H9 (cell line): ENCODE measurements around the gene NANOS2. TPM values are rescaled to one million over a fixed set of nuclear protein-coding genes. Genes with fewer than 3 reads are reported as not detected.

ENCODE experiments used
- DNase-seq: peaks from one replicate; pipeline ENCODE4 v3.0.0-alpha.2; 2017
- H2AFZ ChIP-seq: one replicate; pipeline ENCODE4 v1.6.1; 2013; ENCODE audit warnings: mild to moderate bottlenecking, low read length, control low read depth, moderate library complexity
- H2AK5ac ChIP-seq: 2 replicates; pipeline ENCODE4 v1.6.1; 2013; ENCODE audit warnings: low read length, control low read depth, mixed read lengths; ENCODE audit not compliant: insufficient read length
- H2BK120ac ChIP-seq: one replicate; pipeline ENCODE4 v1.6.1; 2013; ENCODE audit warnings: low read depth, mild to moderate bottlenecking, low read length, control low read depth, inconsistent platforms; ENCODE audit not compliant: poor library complexity, severe bottlenecking
- H2BK12ac ChIP-seq: 2 replicates; pipeline ENCODE4 v1.6.1; 2013; ENCODE audit warnings: low read length, control low read depth, mixed read lengths, low read depth; ENCODE audit not compliant: insufficient read length
- H2BK15ac ChIP-seq: 2 replicates; pipeline ENCODE4 v1.6.1; 2013; ENCODE audit warnings: low read depth, low read length, control low read depth
- H2BK20ac ChIP-seq: one replicate; pipeline ENCODE4 v1.6.1; 2013; ENCODE audit warnings: low read depth, mild to moderate bottlenecking, low read length, control low read depth, inconsistent platforms; ENCODE audit not compliant: poor library complexity, severe bottlenecking
- H2BK5ac ChIP-seq: 2 replicates; pipeline ENCODE4 v1.6.1; 2013; ENCODE audit warnings: low read length, control low read depth, mixed read lengths; ENCODE audit not compliant: insufficient read length
- H3K14ac ChIP-seq: 2 replicates; pipeline ENCODE4 v1.6.1; 2013; ENCODE audit warnings: low read length, control low read depth; ENCODE audit not compliant: insufficient read depth
- H3K18ac ChIP-seq: 2 replicates; pipeline ENCODE4 v1.6.1; 2013; ENCODE audit warnings: low read depth, mild to moderate bottlenecking, mixed read lengths, low read length, control low read depth; ENCODE audit not compliant: insufficient read length
- H3K23ac ChIP-seq: 2 replicates; pipeline ENCODE4 v1.6.1; 2013; ENCODE audit warnings: low read length, control low read depth, mixed read lengths, low read depth; ENCODE audit not compliant: insufficient read length
- H3K23me2 ChIP-seq: 2 replicates; pipeline ENCODE4 v1.6.1; 2013; ENCODE audit warnings: low read depth, mild to moderate bottlenecking, mixed read lengths, low read length, control low read depth; ENCODE audit not compliant: insufficient read length, poor library complexity, severe bottlenecking
- H3K27ac ChIP-seq: 2 replicates; pipeline ENCODE4 v1.5.1; 2013; ENCODE audit warnings: low read length, control low read depth, mixed read lengths, low read depth; ENCODE audit not compliant: insufficient read length
- H3K27me3 ChIP-seq: 2 replicates; pipeline ENCODE4 v1.6.1; 2013; ENCODE audit warnings: low read length, control low read depth, inconsistent platforms; ENCODE audit not compliant: insufficient read depth
- H3K4ac ChIP-seq: 2 replicates; pipeline ENCODE4 v1.6.1; 2013; ENCODE audit warnings: low read depth, mild to moderate bottlenecking, control low read depth, inconsistent platforms, low read length, moderate library complexity
- H3K4me1 ChIP-seq: 2 replicates; pipeline ENCODE4 v1.6.1; 2013; ENCODE audit warnings: low read length, control low read depth, inconsistent platforms; ENCODE audit not compliant: insufficient read depth
- H3K4me2 ChIP-seq: 2 replicates; pipeline ENCODE4 v1.6.1; 2013; ENCODE audit warnings: low read length, control low read depth, mixed read lengths; ENCODE audit not compliant: insufficient read length, insufficient read depth
- H3K56ac ChIP-seq: 2 replicates; pipeline ENCODE4 v1.6.1; 2013; ENCODE audit warnings: low read depth, mild to moderate bottlenecking, mixed read lengths, low read length, control low read depth; ENCODE audit not compliant: insufficient read length
- H3K79me1 ChIP-seq: 2 replicates; pipeline ENCODE4 v1.6.1; 2013; ENCODE audit warnings: low read depth, mild to moderate bottlenecking, moderate library complexity, low read length, control low read depth, inconsistent platforms; ENCODE audit not compliant: insufficient read depth, poor library complexity, severe bottlenecking
- H3K79me2 ChIP-seq: 2 replicates; pipeline ENCODE4 v1.6.1; 2013; ENCODE audit warnings: low read length, control low read depth, inconsistent platforms; ENCODE audit not compliant: insufficient read depth
- H3K9ac ChIP-seq: 2 replicates; pipeline ENCODE4 v1.6.1; 2013; ENCODE audit warnings: low read length, control low read depth, mixed read lengths; ENCODE audit not compliant: insufficient read length; ENCODE audit errors: extremely low read depth
- H3K9me3 ChIP-seq: one replicate; pipeline ENCODE4 v1.6.1; 2013; ENCODE audit warnings: low read depth, low read length, inconsistent platforms; ENCODE audit not compliant: control insufficient read depth
- H3T11ph ChIP-seq: one replicate; pipeline ENCODE4 v1.6.1; 2013; ENCODE audit warnings: mild to moderate bottlenecking, low read length, control low read depth, inconsistent platforms
- H4K20me1 ChIP-seq: one replicate; pipeline ENCODE4 v1.6.1; 2013; ENCODE audit not compliant: control insufficient read depth, insufficient read length, insufficient read depth
- H4K5ac ChIP-seq: 2 replicates; pipeline ENCODE4 v1.6.1; 2013; ENCODE audit warnings: low read depth, mild to moderate bottlenecking, mixed read lengths, low read length, control low read depth; ENCODE audit not compliant: insufficient read length
- H4K8ac ChIP-seq: replicated peaks from 2 replicates; pipeline ENCODE4 v1.6.1; 2013; ENCODE audit warnings: low read length, control low read depth, mixed read lengths, low read depth; ENCODE audit not compliant: insufficient read length
- H4K91ac ChIP-seq: 2 replicates; pipeline ENCODE4 v1.6.1; 2013; ENCODE audit warnings: low read depth, mild to moderate bottlenecking, moderate library complexity, mixed read lengths, low read length, control low read depth; ENCODE audit not compliant: insufficient read length
- H3K27ac Mint-ChIP-seq, 3 experiments: 2 replicates in 2 of 3; 3 replicates in 1 of 3; pipeline ENCODE4 v1.8.0; 2020 to 2021; ENCODE audit warnings: mixed read lengths in 3 of 3, mild to moderate bottlenecking in 1 of 3, moderate library complexity in 1 of 3
- H3K27me3 Mint-ChIP-seq: 2 replicates; pipeline ENCODE4 v1.8.0; 2021; ENCODE audit warnings: low read depth, mild to moderate bottlenecking, moderate library complexity, mixed read lengths
- H3K36me3 Mint-ChIP-seq, 3 experiments: 2 replicates in 2 of 3; 3 replicates in 1 of 3; pipeline ENCODE4 v1.8.0; 2020 to 2021; ENCODE audit warnings: low read depth in 3 of 3, mixed read lengths in 3 of 3; ENCODE audit not compliant: insufficient read depth in 1 of 3
- H3K4me1 Mint-ChIP-seq, 2 experiments: 2 replicates each; pipeline ENCODE4 v1.8.0; 2020; ENCODE audit warnings: mixed read lengths in 2 of 2
- H3K4me3 Mint-ChIP-seq, 2 experiments: 2 replicates in 1 of 2; 3 replicates in 1 of 2; pipeline ENCODE4 v1.8.0; 2020 to 2021; ENCODE audit warnings: mild to moderate bottlenecking in 2 of 2, mixed read lengths in 2 of 2, moderate library complexity in 1 of 2
- H3K9me3 Mint-ChIP-seq, 2 experiments: 2 replicates in 1 of 2; 3 replicates in 1 of 2; pipeline ENCODE4 v1.8.0; 2020; ENCODE audit warnings: mild to moderate bottlenecking in 2 of 2, mixed read lengths in 2 of 2, moderate library complexity in 1 of 2
- WGBS: extraction: QIAGEN DNeasy Blood & Tissue Kit; methylation state at CpG from one replicate; pipeline ENCODE4 v1.1.7; 2013; ENCODE audit warnings: missing lambda C conversion rate, low lambda C conversion rate, mixed read lengths; ENCODE audit not compliant: insufficient read length; ENCODE audit errors: extremely low coverage; 5-methylcytosine and 5-hydroxymethylcytosine counted together
- total RNA-seq: library from RNA; stranded (reverse); gene quantifications from 2 replicates; pipeline ENCODE4 v1.2.1, GENCODE V29; 2021
- TF ChIP-seq, protein P1 (sequence below): fragments of 200-600 bp; sonication (generic); conservative IDR thresholded peaks from 3 replicates; pipeline ENCODE4 v1.8.0; 2021; ENCODE audit warnings: antibody characterized with exemption, mild to moderate bottlenecking

NANOS2 gene
- total RNA-seq, 1 experiment from 2014 or later = not detected

DNA sequence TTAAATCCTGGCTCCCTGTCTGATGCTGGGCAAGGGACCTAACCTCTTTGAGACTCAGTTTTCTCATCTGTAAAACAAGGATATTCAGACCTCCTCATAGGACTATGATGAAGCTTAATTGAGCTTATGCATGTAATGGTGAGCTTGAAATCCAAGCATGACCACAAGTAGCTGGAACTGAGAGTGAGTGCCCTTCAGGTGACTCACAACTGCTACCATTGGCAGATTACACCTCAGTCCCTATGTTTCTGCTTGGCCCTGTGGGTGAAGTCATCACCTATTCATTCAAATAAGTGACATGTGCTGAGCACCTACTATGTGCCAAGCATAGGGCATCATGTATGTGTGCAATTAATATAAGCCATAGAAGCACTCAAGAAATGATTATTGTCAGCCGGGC, 33.3 kb upstream of the NANOS2 start:
- H3K18ac ChIP-seq = no peak overlapping the region
- H2AK5ac ChIP-seq = no peak overlapping the region
- WGBS = no CpG with 5 or more reads among the region's 1 CpG
- no peak overlapping the region for H3K14ac ChIP-seq
- H2BK5ac ChIP-seq = no peak overlapping the region
- peaks cover 0 to 9% (median 5%) of the 10 kb centered on the region in 3 experiments; a peak in 2 of 7 replicates for H3K36me3 Mint-ChIP-seq
- H3K9me3 Mint-ChIP-seq = no peaks in the 10 kb centered on the region
- H3K56ac ChIP-seq = no peak overlapping the region
- H4K20me1 ChIP-seq = no peaks in the 10 kb centered on the region
- no peak overlapping the region for H2AFZ ChIP-seq
- H3T11ph ChIP-seq = no peak overlapping the region
- no peak overlapping the region for H4K5ac ChIP-seq
- no peak overlapping the region for H3K4ac ChIP-seq
- H2BK15ac ChIP-seq = no peak overlapping the region
- peaks cover 3% of the 10 kb centered on the region for H3K23me2 ChIP-seq
- no peaks in the 10 kb centered on the region for H3K9me3 ChIP-seq
- no peak overlapping the region for H2BK12ac ChIP-seq
- no peak overlapping the region for H4K8ac ChIP-seq
- H3K4me1 Mint-ChIP-seq = peaks cover 5% of the 10 kb centered on the region in 2 experiments
- no peak overlapping the region for H3K27ac ChIP-seq
- H3K27me3 ChIP-seq = no peaks in the 10 kb centered on the region
- H3K27ac Mint-ChIP-seq = no peak overlapping the region
- no peaks in the 10 kb centered on the region for H3K79me2 ChIP-seq
- no peak overlapping the region for H2BK120ac ChIP-seq
- no peak overlapping the region for H2BK20ac ChIP-seq
- H3K4me2 ChIP-seq = no peak overlapping the region
- no peaks in the 10 kb centered on the region for H3K79me1 ChIP-seq
- peaks cover 19% of the 10 kb centered on the region for H3K27me3 Mint-ChIP-seq
- TF ChIP-seq, protein P1, sequence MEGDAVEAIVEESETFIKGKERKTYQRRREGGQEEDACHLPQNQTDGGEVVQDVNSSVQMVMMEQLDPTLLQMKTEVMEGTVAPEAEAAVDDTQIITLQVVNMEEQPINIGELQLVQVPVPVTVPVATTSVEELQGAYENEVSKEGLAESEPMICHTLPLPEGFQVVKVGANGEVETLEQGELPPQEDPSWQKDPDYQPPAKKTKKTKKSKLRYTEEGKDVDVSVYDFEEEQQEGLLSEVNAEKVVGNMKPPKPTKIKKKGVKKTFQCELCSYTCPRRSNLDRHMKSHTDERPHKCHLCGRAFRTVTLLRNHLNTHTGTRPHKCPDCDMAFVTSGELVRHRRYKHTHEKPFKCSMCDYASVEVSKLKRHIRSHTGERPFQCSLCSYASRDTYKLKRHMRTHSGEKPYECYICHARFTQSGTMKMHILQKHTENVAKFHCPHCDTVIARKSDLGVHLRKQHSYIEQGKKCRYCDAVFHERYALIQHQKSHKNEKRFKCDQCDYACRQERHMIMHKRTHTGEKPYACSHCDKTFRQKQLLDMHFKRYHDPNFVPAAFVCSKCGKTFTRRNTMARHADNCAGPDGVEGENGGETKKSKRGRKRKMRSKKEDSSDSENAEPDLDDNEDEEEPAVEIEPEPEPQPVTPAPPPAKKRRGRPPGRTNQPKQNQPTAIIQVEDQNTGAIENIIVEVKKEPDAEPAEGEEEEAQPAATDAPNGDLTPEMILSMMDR = no peak
- H3K9ac ChIP-seq = no peak overlapping the region
- H3K4me3 Mint-ChIP-seq = no peak overlapping the region
- no peak for DNase-seq
- H3K4me1 ChIP-seq = no peaks in the 10 kb centered on the region
- H4K91ac ChIP-seq = no peak overlapping the region
- no peak overlapping the region for H3K23ac ChIP-seq
